GM23338 (cell line): ENCODE data around the gene IYD.

Source experiments
- CREB1 ChIP-seq: fragments of 250-450 bp; sonication (Bioruptor Pico); IDR thresholded peaks from 2 replicates; pipeline ENCODE4 v1.5.0; 2020; ENCODE audit warnings: low read depth, mild to moderate bottlenecking, moderate library complexity
- EZH2 ChIP-seq: fragments of 200-600 bp; sonication (generic); IDR thresholded peaks from one replicate; pipeline ENCODE4 v1.8.0; 2017; ENCODE audit warnings: antibody characterized with exemption, mild to moderate bottlenecking, low read depth; ENCODE audit not compliant: unreplicated experiment
- EZH2phosphoT487 ChIP-seq: fragments of 200-600 bp; sonication (generic); IDR thresholded peaks from one replicate; pipeline ENCODE4 v1.8.1; 2018; ENCODE audit warnings: antibody characterized with exemption; ENCODE audit not compliant: unreplicated experiment
- JUNB ChIP-seq: IDR thresholded peaks from one replicate; pipeline ENCODE4 v1.6.1; 2016; ENCODE audit warnings: antibody characterized with exemption; ENCODE audit not compliant: unreplicated experiment
- NANOG ChIP-seq: IDR thresholded peaks from 2 replicates; pipeline ENCODE4 v1.6.1; 2016; ENCODE audit warnings: antibody characterized with exemption, borderline replicate concordance
- POLR2AphosphoS5 ChIP-seq: IDR thresholded peaks from 2 replicates; pipeline ENCODE4 v1.6.1; 2016; ENCODE audit warnings: antibody characterized with exemption, low read depth
- ZNF114 ChIP-seq: fragments of 250-450 bp; sonication (Bioruptor Pico); IDR thresholded peaks from 2 replicates; pipeline ENCODE4 v1.5.0; 2020; ENCODE audit warnings: mild to moderate bottlenecking, moderate library complexity
- TF ChIP-seq, protein P1 (sequence below), 2 experiments: fragments of 200-600 bp in 1 of 2; sonication (generic) in 1 of 2; conservative IDR thresholded peaks; 2 replicates each; pipeline versions ENCODE4 v1.5.1 to v1.6.1; 2016 to 2017; ENCODE audit warnings: antibody characterized with exemption in 2 of 2, low read depth in 2 of 2, mild to moderate bottlenecking in 2 of 2, moderate library complexity in 1 of 2
- TF ChIP-seq, protein P2 (sequence below): IDR thresholded peaks from one replicate; pipeline ENCODE4 v1.6.1; 2018; ENCODE audit warnings: antibody characterized with exemption; ENCODE audit not compliant: unreplicated experiment
- TF ChIP-seq, protein P3 (sequence below): IDR thresholded peaks from 2 replicates; pipeline ENCODE4 v1.6.1; 2016; ENCODE audit warnings: antibody characterized with exemption
- TF ChIP-seq, protein P4 (sequence below): fragments of 250-450 bp; sonication (Bioruptor Pico); IDR thresholded peaks from 2 replicates; pipeline ENCODE4 v1.5.0; 2020; ENCODE audit warnings: mild to moderate bottlenecking, moderate library complexity

DNA sequence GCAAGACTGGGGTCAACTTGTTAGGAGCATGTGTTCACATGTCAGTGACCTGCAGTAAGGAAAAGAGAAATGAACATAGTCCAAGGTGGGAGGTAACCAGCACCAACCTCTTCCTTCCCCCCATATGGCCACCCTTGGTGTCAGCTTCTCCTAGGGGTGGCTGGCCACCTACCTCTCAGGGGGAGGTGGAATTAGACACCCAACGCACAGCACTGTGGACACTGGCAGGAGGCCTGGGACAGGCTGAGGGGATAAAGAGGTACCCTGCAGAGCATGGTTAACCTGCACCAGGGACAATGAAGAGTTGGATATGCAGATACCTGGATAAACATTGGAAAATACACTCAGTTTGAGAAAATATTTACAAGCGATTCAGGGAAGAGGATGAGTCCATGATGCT lies 84.5 kb downstream of the IYD start:
- TF ChIP-seq, protein P1, sequence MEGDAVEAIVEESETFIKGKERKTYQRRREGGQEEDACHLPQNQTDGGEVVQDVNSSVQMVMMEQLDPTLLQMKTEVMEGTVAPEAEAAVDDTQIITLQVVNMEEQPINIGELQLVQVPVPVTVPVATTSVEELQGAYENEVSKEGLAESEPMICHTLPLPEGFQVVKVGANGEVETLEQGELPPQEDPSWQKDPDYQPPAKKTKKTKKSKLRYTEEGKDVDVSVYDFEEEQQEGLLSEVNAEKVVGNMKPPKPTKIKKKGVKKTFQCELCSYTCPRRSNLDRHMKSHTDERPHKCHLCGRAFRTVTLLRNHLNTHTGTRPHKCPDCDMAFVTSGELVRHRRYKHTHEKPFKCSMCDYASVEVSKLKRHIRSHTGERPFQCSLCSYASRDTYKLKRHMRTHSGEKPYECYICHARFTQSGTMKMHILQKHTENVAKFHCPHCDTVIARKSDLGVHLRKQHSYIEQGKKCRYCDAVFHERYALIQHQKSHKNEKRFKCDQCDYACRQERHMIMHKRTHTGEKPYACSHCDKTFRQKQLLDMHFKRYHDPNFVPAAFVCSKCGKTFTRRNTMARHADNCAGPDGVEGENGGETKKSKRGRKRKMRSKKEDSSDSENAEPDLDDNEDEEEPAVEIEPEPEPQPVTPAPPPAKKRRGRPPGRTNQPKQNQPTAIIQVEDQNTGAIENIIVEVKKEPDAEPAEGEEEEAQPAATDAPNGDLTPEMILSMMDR (conservative IDR thresholded peaks at IDR 0.05; ENCODE audit: low read depth in 2 of 2) = no peak
- no peak for TF ChIP-seq EZH2phosphoT487
- TF ChIP-seq POLR2AphosphoS5 = no peak
- TF ChIP-seq, protein P2, sequence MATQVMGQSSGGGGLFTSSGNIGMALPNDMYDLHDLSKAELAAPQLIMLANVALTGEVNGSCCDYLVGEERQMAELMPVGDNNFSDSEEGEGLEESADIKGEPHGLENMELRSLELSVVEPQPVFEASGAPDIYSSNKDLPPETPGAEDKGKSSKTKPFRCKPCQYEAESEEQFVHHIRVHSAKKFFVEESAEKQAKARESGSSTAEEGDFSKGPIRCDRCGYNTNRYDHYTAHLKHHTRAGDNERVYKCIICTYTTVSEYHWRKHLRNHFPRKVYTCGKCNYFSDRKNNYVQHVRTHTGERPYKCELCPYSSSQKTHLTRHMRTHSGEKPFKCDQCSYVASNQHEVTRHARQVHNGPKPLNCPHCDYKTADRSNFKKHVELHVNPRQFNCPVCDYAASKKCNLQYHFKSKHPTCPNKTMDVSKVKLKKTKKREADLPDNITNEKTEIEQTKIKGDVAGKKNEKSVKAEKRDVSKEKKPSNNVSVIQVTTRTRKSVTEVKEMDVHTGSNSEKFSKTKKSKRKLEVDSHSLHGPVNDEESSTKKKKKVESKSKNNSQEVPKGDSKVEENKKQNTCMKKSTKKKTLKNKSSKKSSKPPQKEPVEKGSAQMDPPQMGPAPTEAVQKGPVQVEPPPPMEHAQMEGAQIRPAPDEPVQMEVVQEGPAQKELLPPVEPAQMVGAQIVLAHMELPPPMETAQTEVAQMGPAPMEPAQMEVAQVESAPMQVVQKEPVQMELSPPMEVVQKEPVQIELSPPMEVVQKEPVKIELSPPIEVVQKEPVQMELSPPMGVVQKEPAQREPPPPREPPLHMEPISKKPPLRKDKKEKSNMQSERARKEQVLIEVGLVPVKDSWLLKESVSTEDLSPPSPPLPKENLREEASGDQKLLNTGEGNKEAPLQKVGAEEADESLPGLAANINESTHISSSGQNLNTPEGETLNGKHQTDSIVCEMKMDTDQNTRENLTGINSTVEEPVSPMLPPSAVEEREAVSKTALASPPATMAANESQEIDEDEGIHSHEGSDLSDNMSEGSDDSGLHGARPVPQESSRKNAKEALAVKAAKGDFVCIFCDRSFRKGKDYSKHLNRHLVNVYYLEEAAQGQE = no peak
- TF ChIP-seq EZH2 = no peak
- TF ChIP-seq, protein P3, sequence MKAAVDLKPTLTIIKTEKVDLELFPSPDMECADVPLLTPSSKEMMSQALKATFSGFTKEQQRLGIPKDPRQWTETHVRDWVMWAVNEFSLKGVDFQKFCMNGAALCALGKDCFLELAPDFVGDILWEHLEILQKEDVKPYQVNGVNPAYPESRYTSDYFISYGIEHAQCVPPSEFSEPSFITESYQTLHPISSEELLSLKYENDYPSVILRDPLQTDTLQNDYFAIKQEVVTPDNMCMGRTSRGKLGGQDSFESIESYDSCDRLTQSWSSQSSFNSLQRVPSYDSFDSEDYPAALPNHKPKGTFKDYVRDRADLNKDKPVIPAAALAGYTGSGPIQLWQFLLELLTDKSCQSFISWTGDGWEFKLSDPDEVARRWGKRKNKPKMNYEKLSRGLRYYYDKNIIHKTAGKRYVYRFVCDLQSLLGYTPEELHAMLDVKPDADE = no peak
- no peak for TF ChIP-seq CREB1
- TF ChIP-seq JUNB = no peak
- TF ChIP-seq, protein P4, sequence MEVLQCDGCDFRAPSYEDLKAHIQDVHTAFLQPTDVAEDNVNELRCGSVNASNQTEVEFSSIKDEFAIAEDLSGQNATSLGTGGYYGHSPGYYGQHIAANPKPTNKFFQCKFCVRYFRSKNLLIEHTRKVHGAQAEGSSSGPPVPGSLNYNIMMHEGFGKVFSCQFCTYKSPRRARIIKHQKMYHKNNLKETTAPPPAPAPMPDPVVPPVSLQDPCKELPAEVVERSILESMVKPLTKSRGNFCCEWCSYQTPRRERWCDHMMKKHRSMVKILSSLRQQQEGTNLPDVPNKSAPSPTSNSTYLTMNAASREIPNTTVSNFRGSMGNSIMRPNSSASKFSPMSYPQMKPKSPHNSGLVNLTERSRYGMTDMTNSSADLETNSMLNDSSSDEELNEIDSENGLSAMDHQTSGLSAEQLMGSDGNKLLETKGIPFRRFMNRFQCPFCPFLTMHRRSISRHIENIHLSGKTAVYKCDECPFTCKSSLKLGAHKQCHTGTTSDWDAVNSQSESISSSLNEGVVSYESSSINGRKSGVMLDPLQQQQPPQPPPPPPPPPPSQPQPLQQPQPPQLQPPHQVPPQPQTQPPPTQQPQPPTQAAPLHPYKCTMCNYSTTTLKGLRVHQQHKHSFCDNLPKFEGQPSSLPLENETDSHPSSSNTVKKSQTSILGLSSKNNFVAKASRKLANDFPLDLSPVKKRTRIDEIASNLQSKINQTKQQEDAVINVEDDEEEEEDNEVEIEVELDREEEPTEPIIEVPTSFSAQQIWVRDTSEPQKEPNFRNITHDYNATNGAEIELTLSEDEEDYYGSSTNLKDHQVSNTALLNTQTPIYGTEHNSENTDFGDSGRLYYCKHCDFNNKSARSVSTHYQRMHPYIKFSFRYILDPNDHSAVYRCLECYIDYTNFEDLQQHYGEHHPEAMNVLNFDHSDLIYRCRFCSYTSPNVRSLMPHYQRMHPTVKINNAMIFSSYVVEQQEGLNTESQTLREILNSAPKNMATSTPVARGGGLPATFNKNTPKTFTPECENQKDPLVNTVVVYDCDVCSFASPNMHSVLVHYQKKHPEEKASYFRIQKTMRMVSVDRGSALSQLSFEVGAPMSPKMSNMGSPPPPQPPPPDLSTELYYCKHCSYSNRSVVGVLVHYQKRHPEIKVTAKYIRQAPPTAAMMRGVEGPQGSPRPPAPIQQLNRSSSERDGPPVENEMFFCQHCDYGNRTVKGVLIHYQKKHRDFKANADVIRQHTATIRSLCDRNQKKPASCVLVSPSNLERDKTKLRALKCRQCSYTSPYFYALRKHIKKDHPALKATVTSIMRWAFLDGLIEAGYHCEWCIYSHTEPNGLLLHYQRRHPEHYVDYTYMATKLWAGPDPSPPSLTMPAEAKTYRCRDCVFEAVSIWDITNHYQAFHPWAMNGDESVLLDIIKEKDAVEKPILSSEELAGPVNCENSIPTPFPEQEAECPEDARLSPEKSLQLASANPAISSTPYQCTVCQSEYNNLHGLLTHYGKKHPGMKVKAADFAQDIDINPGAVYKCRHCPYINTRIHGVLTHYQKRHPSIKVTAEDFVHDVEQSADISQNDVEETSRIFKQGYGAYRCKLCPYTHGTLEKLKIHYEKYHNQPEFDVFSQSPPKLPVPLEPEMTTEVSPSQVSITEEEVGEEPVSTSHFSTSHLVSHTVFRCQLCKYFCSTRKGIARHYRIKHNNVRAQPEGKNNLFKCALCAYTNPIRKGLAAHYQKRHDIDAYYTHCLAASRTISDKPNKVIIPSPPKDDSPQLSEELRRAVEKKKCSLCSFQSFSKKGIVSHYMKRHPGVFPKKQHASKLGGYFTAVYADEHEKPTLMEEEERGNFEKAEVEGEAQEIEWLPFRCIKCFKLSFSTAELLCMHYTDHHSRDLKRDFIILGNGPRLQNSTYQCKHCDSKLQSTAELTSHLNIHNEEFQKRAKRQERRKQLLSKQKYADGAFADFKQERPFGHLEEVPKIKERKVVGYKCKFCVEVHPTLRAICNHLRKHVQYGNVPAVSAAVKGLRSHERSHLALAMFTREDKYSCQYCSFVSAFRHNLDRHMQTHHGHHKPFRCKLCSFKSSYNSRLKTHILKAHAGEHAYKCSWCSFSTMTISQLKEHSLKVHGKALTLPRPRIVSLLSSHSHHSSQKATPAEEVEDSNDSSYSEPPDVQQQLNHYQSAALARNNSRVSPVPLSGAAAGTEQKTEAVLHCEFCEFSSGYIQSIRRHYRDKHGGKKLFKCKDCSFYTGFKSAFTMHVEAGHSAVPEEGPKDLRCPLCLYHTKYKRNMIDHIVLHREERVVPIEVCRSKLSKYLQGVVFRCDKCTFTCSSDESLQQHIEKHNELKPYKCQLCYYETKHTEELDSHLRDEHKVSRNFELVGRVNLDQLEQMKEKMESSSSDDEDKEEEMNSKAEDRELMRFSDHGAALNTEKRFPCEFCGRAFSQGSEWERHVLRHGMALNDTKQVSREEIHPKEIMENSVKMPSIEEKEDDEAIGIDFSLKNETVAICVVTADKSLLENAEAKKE (CRISPR knock-in tag) = no peak
- TF ChIP-seq NANOG = no peak
- no peak for TF ChIP-seq ZNF114 (CRISPR knock-in tag)
